Breast epithelium (tissue), 4 donors: ENCODE data around the gene CBLB. TPM values are rescaled to one million over a fixed set of nuclear protein-coding genes. Genes with fewer than 3 reads are reported as not detected.
"Not testable (repeated sequence)": the region's sequence is repeated elsewhere in the genome, so short reads cannot be mapped to it uniquely, and the experiment has no call there.

Source experiments
- DNase-seq, 2 donors: peaks; one replicate each; pipeline ENCODE4 v3.0.0-alpha.2; 2019; ENCODE audit warnings: low spot score in 2 of 2
- H3K27ac ChIP-seq, 2 donors: fragments of 200-600 bp; sonication (generic) in 1 of 2; one replicate each; pipeline ENCODE4 v1.5.1; 2016 to 2019; ENCODE audit warnings: mild to moderate bottlenecking in 1 of 2
- H3K27me3 ChIP-seq, 2 donors: fragments of 200-600 bp; sonication (generic) in 1 of 2; one replicate each; pipeline versions ENCODE4 v1.5.1 to v1.6.0; 2017 to 2019; ENCODE audit warnings: control low read depth in 1 of 2, mild to moderate bottlenecking in 1 of 2
- H3K36me3 ChIP-seq: fragments of 200-600 bp; one replicate; pipeline ENCODE4 v1.5.1; 2019
- H3K4me1 ChIP-seq, 2 donors: fragments of 200-600 bp; sonication (generic); one replicate each; pipeline ENCODE4 v1.5.1; 2016 to 2019; ENCODE audit warnings: control low read depth in 1 of 2
- H3K4me3 ChIP-seq, 3 donors: fragments of 200-600 bp; sonication (generic); 1 replicate in 2 of 3; 2 replicates in 1 of 3; pipeline ENCODE4 v1.5.1; 2016 to 2019; ENCODE audit warnings: mild to moderate bottlenecking in 3 of 3, moderate library complexity in 2 of 3
- H3K9me3 ChIP-seq, 2 donors: fragments of 200-600 bp; sonication (generic) in 1 of 2; one replicate each; pipeline ENCODE4 v1.5.1; 2016 to 2019; ENCODE audit warnings: control low read depth in 1 of 2
- POLR2A ChIP-seq: fragments of 450-650 bp; IDR thresholded peaks from one replicate; pipeline ENCODE4 v1.6.1; 2016; ENCODE audit warnings: antibody characterized with exemption, mild to moderate bottlenecking, moderate library complexity
- POLR2AphosphoS5 ChIP-seq, 3 donors: sonication (generic); formaldehyde crosslinking; IDR thresholded peaks; one replicate each; pipeline ENCODE4 v1.6.1; 2017; ENCODE audit warnings: antibody characterized with exemption in 3 of 3
- intact Hi-C: fragments of 100-400 bp; cut with DNase I; formaldehyde crosslinking; loops from one replicate; pipeline ENCODE4 v1.15.1; 2023; ENCODE audit warnings: low total_unique reads
- total RNA-seq, 3 donors: library from RNA; depleted of rRNA; stranded (reverse); fragments of >200 nt; gene quantifications; one replicate each; pipeline ENCODE4 v1.1.0, GENCODE V29; 2016
- TF ChIP-seq, protein P1 (sequence below), 3 donors: fragments of 450-650 bp; IDR thresholded peaks; one replicate each; pipeline ENCODE4 v1.5.1; 2016 to 2017; ENCODE audit warnings: antibody characterized with exemption in 3 of 3, mild to moderate bottlenecking in 3 of 3, moderate library complexity in 3 of 3

CBLB gene
- total RNA-seq, 3 donors from 2014 or later = 57.7 to 107 (median 70.8) TPM

DNA sequence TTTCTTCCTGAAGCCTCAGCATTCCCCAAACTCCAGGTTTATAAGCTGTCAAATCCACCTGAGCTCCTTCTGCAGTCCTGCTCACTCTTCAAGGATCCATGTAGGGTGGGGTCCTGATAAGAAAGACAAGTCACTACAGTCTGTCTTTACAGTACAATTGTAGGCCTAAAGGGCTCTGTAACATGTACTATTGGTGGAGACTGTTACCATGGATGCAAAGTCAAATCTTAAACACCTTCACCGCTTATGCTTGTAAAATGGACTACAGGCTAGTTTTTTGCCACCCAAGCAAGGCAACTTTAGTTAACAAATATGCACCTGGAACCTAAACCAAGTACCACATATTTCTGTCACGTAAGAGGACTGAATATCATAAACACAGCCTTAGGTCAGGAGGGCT lies 44.7 kb downstream of the CBLB start:
- Histone ChIP-seq H3K4me3 (no peak overlapping the region), H3K27ac (peak overlapping the region; percentile 44 to 50)
- no peak for DNase-seq

DNA sequence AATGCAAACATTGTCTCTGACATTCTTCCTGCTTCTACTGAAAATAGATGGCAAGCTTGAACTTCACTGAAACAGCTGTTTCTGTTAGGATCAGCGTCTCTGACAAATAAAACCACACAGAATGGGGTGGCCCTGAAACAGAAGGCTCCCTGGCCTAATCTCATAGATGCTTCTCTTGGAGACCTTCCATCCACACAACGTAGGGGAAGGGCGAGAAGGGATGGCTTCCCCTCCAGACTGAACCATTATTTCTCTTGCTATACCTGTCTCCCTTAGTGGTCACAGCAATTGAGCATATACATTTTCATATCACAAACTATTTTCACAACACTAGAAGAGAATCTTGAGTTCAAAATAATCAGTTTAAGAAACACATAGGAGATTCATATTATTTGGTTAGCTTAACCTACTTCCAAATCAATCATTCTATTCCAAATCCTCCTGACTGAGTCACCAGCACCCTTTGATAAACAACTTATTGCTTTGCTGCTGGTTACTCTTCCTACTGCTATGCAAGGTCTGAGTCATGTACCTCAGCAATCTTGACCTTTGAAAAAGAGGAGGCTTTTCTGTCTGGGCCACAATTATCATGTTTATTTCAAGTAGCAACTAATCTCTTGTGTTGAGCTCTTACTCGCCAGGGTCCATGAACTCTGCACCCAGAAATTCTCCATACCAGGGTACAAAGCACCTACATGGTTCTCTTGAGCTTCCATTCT lies 45.5 kb downstream of the CBLB start:
- H3K27ac ChIP-seq = peak overlapping the region; percentile 44 to 50
- H3K4me1 ChIP-seq = no peaks in the 10 kb centered on the region
- H3K4me3 ChIP-seq = no peak overlapping the region
- H3K27me3 ChIP-seq = no peaks in the 10 kb centered on the region
- no peaks in the 10 kb centered on the region for H3K9me3 ChIP-seq
- TF ChIP-seq POLR2A (no peak), POLR2AphosphoS5 (IDR thresholded peaks at IDR 0.05) (no peak)
- TF ChIP-seq, protein P1, sequence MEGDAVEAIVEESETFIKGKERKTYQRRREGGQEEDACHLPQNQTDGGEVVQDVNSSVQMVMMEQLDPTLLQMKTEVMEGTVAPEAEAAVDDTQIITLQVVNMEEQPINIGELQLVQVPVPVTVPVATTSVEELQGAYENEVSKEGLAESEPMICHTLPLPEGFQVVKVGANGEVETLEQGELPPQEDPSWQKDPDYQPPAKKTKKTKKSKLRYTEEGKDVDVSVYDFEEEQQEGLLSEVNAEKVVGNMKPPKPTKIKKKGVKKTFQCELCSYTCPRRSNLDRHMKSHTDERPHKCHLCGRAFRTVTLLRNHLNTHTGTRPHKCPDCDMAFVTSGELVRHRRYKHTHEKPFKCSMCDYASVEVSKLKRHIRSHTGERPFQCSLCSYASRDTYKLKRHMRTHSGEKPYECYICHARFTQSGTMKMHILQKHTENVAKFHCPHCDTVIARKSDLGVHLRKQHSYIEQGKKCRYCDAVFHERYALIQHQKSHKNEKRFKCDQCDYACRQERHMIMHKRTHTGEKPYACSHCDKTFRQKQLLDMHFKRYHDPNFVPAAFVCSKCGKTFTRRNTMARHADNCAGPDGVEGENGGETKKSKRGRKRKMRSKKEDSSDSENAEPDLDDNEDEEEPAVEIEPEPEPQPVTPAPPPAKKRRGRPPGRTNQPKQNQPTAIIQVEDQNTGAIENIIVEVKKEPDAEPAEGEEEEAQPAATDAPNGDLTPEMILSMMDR (IDR thresholded peaks at IDR 0.05) = no peak
- intact Hi-C loops = no loop called here
- H3K36me3 ChIP-seq = no peaks in the 10 kb centered on the region
- no peak for DNase-seq

More for the DNA sequence above, 44.7 kb downstream of the CBLB start:
- intact Hi-C loops = no loop called here
- H3K27me3 ChIP-seq = no peaks in the 10 kb centered on the region
- H3K9me3 ChIP-seq = no peaks in the 10 kb centered on the region
- TF ChIP-seq, protein P1 (IDR thresholded peaks at IDR 0.05) = no peak
- TF ChIP-seq POLR2AphosphoS5 (IDR thresholded peaks at IDR 0.05) (no peak), POLR2A (no peak)
- no peaks in the 10 kb centered on the region for H3K4me1 ChIP-seq
- H3K36me3 ChIP-seq = no peaks in the 10 kb centered on the region

DNA sequence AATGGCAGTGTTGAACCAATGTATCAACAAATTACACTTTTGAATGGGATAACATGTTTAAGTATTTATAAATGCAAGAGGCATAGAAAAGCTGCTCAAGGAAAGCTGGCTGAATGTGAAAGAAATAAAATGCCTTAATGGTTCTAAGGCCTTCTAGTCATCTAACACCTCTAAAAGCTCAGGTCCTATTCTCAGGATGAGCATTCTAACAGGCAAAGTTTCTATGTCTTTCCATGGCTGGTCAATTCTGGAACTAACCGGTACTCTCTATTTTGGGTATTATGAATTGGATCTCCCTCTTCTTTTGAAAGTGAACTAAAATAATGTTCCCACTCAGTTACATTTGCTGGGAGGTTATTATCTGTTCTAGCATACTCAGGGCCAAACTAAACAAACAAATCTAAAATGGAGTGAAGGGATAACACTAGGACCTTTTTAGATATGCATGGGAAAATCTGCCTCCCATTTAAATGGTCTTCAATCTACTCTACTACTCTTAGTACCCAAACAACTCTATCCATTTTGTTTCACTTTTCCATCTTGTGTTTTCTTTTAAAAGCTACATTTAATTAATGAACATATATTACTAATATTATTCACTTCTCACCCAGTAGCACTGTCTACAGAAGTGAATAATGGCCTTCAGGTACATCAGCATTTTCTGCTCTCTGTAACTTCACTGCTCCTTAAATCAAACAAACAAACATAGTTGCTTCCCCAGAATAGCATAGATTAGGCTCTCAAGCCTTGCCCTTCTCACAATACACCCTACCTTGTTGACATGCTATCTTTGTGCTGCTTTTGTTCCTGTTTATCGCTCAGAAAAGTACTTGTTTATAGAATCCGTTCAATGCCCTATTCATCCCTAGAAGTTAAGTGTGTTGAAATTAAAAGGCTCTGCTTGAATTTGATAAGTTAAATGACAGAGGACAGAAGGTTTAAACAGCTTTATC lies 46.4 kb downstream of the CBLB start:
- no peak for TF ChIP-seq POLR2AphosphoS5 (IDR thresholded peaks at IDR 0.05)
- Histone ChIP-seq H3K4me3 (no peak overlapping the region), H3K4me1 (no peaks in the 10 kb centered on the region), H3K27me3 (no peaks in the 10 kb centered on the region), H3K36me3 (no peaks in the 10 kb centered on the region), H3K9me3 (no peaks in the 10 kb centered on the region), H3K27ac (peak overlapping the region in 1 of 2 donors; percentile 50)
- DNase-seq = no peak
- intact Hi-C loops = no loop called here

DNA sequence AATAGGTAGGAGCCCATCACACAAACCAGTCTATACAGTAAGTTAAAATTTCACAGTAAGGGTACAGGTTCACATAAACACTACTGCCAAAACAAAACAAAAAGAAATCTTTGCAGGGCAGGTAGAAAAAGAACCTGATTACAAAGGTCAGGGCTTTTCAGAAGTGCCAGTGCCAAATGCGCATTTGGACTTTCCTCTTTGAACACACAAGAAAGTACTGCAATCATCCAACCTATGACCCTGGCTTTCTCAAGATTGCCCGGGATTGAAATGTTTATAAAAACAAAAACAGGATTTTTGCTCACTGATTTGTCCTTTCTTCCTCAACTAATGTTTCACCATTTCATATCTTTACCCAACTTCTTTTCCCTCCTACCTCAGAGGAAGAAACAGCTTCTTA lies 47.4 kb downstream of the CBLB start:
- Histone ChIP-seq H3K36me3 (no peaks in the 10 kb centered on the region), H3K27me3 (no peaks in the 10 kb centered on the region), H3K9me3 (no peaks in the 10 kb centered on the region), H3K4me3 (no peak overlapping the region), H3K27ac (no peak overlapping the region), H3K4me1 (no peaks in the 10 kb centered on the region)
- DNase-seq = no peak
- TF ChIP-seq POLR2A (no peak), POLR2AphosphoS5 (IDR thresholded peaks at IDR 0.05) (no peak)
- TF ChIP-seq, protein P1 (IDR thresholded peaks at IDR 0.05) = no peak
- intact Hi-C loops = no loop called here

DNA sequence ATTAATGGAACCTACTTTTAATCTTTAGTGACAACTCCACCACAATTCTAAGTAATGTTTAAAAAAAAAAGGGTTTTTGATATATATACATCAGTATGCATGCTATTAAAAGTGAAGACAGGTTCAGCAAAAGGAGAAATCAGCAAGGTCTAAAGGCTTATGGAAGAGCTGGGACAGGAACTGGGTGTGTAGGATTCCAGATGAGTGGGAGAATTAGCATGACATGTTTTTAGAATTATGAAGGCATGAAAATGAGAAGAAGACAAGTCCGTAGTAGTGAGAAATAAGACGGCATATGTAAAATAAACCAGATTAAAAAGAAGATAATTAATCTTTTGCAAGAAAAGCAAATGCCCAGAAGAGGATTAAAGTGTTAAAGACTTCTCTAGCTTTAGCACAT lies 52.0 kb downstream of the CBLB start:
- H3K27ac ChIP-seq = peak overlapping the region in 1 of 2 donors; percentile 45
- H3K27me3 ChIP-seq = no peaks in the 10 kb centered on the region
- H3K36me3 ChIP-seq = no peaks in the 10 kb centered on the region
- intact Hi-C loops = no loop called here
- H3K4me1 ChIP-seq = no peaks in the 10 kb centered on the region
- TF ChIP-seq, protein P1 (IDR thresholded peaks at IDR 0.05) = no peak
- no peak for TF ChIP-seq POLR2A
- no peak for TF ChIP-seq POLR2AphosphoS5 (IDR thresholded peaks at IDR 0.05)
- no peak overlapping the region for H3K4me3 ChIP-seq
- no peaks in the 10 kb centered on the region for H3K9me3 ChIP-seq
- DNase-seq = no peak

DNA sequence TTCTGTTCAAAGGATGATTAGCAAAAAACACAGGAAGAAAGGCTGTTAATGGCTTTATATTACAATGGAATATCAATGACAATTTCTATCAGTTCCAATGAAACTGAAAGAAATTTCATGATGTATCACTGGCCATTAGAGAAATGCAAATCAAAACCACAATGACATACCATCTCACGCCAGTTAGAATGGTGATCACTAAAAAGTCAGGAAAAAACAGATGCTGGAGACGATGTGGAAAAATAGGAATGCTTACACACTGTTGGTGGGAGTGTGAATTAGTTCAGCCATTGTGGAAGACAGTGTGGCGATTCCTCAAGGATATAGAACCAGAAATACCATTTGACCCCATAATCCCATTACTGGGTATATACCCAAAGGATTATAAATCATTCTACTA lies 53.5 kb downstream of the CBLB start:
- intact Hi-C loops, H3K4me3 ChIP-seq, H3K4me1 ChIP-seq, H3K27me3 ChIP-seq, DNase-seq, H3K27ac ChIP-seq, H3K9me3 ChIP-seq, H3K36me3 ChIP-seq: not testable (repeated sequence)
